DMS53 (cell line): ENCODE data around the gene C4A.
"Not testable (repeated sequence)": the region's sequence is repeated elsewhere in the genome, so short reads cannot be mapped to it uniquely, and the experiment has no call there.

Experiments
- DNase-seq: peaks from one replicate; lab custom pipeline; 2025; lab: John Stamatoyannopoulos, UW

The C4A gene

GRCh38 chr6:32028631-32029030 is 46.8 kb downstream of the C4A start:
- not testable (repeated sequence) for DNase-seq

GRCh38 chr6:32029553-32029952 is 47.7 kb downstream of the C4A start:
- not testable (repeated sequence) for DNase-seq

DNA sequence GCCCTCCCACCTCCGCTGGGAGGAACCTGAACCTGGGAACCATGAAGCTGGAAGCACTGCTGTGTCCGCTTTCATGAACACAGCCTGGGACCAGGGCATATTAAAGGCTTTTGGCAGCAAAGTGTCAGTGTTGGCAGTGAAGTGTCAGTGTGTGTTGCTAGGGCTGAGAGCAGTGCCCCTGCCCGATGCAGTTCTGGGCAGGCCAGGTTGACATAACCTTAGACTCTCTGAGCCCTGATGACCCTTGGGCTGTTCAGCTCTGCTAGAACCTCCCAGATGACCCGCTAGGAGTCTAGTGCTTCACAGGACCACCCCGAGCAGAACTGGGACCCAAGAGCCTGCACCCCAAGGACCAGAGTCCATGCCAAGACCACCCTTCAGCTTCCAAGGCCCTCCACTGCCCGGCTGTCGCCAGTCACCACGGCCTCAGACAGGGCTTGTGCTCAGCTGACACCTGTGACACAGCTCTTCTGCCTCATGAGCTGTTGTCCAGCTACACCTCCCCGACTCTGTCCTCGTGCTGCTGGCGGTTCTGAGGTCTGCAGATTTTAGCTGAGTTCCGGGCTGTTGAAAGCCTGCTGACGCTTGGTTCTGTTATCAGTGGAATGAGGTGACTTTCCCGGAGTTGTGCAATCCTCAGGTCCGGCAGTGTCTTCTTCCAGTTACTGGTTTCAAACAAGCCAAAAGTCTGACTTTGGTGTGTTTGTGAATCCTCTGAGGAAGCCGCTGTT is 53.6 kb downstream of the C4A start:
- not testable (repeated sequence) for DNase-seq

DNA sequence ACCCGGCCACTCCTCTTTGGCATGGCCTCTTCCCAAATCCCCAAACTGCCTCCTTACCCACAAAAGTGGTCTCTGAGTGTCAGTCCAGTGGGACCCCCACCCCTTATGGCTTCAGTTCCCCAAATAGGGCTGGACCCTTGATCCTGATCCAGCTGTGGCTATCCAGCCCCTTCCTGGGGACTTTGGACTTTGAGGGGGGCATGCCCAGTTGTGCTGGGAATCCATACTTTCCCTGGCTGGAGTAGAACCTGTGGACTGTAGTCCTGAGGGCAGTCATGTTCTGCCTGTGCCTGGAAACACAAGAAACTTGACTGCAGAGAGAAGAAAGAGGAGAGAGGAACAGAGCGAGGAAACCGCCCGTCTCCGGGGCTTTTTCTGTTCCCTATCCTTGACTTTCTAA is 55.3 kb downstream of the C4A start:
- not testable (repeated sequence) for DNase-seq

DNA sequence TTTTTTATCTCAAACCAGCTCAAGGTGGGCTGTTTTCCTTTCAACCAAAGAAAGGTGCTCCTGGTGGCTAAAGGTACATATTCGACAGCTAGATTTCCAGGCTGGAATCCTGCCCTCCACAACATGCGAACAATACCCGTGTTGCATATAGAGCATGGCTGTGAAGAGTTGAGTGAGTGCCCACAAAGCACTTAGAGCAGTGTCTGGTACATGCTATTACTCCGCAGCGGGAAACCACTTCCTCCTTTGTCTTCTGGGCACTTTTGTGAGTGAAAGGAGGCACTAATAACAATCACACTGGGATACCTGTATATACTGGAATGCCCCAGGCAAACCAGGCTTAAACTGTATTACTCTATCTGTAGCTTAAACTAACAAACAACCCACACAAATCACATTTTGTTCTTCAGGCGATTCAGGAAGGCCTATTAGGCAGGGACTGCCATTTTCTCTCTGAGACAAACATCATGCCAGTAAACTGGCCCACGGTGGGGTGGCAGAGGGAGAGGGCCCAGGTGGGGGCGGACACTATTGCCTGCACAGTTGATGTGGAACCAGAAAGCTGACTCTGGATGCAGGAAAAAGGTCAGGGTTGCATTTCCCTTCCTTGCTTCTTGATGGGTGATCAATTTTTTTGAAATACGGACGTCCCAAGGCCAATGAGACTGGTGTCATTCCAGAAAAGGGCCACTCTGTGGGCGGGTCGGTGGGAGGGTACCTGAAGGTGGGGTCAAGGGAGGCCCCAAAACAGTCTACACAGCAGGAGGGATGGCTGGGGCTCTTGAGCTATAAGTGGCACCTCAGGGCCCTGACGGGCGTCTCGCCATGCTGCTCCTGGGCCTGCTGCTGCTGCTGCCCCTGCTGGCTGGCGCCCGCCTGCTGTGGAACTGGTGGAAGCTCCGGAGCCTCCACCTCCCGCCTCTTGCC is 56.0 kb downstream of the C4A start, which contains the start of gene CYP21A2:
CYP21A2 (plus strand) TSS at position 818 of the 927 bp plus-strand sequence; CDS start at position 826, 8 bp downstream.
- not testable (repeated sequence) for DNase-seq

GRCh38 chr6:32038878-32039277 is 57.0 kb downstream of the C4A start:
- DNase-seq, result not testable (repeated sequence)

DNA sequence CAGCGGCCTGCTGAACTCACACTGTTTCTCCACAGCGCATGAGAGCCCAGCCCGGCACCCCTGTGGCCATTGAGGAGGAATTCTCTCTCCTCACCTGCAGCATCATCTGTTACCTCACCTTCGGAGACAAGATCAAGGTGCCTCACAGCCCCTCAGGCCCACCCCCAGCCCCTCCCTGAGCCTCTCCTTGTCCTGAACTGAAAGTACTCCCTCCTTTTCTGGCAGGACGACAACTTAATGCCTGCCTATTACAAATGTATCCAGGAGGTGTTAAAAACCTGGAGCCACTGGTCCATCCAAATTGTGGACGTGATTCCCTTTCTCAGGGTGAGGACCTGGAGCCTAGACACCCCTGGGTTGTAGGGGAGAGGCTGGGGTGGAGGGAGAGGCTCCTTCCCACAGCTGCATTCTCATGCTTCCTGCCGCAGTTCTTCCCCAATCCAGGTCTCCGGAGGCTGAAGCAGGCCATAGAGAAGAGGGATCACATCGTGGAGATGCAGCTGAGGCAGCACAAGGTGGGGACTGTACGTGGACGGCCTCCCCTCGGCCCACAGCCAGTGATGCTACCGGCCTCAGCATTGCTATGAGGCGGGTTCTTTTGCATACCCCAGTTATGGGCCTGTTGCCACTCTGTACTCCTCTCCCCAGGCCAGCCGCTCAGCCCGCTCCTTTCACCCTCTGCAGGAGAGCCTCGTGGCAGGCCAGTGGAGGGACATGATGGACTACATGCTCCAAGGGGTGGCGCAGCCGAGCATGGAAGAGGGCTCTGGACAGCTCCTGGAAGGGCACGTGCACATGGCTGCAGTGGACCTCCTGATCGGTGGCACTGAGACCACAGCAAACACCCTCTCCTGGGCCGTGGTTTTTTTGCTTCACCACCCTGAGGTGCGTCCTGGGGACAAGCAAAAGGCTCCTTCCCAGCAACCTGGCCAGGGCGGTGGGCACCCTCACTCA is 57.7 kb downstream of the C4A start:
- DNase-seq, result not testable (repeated sequence)

GRCh38 chr6:32040299-32041049 is 58.6 kb downstream of the C4A start:
- not testable (repeated sequence) for DNase-seq

- DNase-seq, result not testable (repeated sequence)
Measured at GRCh38 chr6:32041050-32041321, 59.1 kb downstream of the C4A start.

- not testable (repeated sequence) for DNase-seq
Measured at GRCh38 chr6:32041385-32041784, 59.5 kb downstream of the C4A start.

DNA sequence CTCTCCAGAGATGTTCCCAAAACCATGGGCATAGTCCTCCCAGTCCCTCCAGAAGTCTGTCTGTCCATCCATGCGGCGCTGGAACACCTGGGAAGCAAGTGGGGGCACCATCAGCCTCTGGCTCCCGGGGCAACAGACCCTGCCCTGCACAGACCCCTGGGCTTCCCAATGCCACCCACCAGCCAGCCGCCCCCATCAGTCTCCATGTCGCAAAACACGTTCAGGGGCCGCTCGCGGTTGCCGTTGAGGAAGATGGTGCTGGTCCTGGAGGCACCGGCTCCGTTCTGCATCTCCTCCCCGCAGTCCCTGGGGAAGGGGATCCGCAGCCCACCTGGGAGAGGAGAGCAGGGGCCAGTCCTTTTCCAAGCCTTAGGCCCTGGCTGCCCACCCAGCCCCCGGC is 60.4 kb downstream of the C4A start:
- DNase-seq, result not testable (repeated sequence)

DNA sequence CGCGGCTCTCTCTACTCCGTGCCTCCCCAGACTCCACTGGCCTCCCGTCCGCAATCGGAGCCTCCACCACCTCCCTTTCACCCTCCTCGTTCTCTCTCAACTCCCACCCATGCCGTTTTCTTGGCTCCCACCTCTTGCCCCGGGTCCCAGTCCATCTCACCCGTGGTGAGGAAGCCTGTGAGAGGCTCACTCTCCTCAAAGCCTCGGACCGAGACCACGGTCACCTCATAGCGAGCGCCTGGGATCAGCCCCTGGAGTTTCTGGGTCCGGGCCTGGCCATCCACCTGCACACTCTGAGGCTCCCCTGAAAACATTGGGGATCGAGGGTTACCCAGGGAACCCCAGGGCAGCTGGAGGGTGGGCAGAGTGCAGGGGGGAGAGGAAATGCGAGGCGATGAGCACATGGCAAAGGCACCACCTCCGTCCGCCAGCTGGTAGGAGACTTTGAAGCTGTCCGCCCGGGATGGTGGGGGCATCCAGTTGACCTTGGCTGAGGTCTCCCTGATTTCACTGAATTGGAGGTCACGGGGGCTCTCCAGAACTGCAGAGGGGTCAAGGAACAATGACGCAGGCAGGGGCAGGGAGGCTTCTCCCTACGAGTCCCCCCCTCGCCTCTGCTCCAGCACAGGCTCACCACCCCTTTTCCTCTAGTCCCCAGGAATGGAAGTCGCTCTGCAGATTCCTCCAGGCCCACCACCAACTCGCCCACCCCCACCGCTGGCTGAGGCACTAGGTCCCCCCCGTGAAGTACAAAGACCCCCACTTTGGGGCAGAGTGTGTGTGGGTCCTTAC is 61.9 kb downstream of the C4A start:
- DNase-seq, result not testable (repeated sequence)

GRCh38 chr6:32044916-32045315 is 63.1 kb downstream of the C4A start:
- not testable (repeated sequence) for DNase-seq

- no peak for DNase-seq
Measured at GRCh38 chr6:32045811-32046449, 64.1 kb downstream of the C4A start.

- no peak for DNase-seq
Measured at GRCh38 chr6:32046450-32047083, 64.7 kb downstream of the C4A start.

DNA sequence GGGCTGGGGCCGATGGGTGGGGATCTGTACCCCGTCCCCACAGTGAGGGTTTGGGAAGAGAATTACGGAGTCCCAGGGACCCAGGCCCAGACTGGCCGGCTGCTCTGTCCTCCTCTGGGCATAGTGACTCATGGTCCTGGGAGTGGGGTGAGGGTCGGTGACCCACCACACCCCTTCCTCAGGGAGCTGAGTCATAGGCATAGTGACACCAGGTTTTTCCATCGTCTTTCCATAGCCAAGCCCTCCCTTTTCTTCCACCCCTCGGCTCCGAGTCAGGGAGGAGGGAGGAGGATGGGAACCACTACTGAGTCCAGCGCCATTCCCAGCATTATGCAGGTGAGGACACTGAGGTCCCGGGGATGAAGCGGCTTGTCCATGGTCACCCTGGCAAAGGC is 65.2 kb downstream of the C4A start:
- no peak for DNase-seq

- DNase-seq, result no peak
Measured at GRCh38 chr6:32047539-32047854, 65.6 kb downstream of the C4A start.

DNA sequence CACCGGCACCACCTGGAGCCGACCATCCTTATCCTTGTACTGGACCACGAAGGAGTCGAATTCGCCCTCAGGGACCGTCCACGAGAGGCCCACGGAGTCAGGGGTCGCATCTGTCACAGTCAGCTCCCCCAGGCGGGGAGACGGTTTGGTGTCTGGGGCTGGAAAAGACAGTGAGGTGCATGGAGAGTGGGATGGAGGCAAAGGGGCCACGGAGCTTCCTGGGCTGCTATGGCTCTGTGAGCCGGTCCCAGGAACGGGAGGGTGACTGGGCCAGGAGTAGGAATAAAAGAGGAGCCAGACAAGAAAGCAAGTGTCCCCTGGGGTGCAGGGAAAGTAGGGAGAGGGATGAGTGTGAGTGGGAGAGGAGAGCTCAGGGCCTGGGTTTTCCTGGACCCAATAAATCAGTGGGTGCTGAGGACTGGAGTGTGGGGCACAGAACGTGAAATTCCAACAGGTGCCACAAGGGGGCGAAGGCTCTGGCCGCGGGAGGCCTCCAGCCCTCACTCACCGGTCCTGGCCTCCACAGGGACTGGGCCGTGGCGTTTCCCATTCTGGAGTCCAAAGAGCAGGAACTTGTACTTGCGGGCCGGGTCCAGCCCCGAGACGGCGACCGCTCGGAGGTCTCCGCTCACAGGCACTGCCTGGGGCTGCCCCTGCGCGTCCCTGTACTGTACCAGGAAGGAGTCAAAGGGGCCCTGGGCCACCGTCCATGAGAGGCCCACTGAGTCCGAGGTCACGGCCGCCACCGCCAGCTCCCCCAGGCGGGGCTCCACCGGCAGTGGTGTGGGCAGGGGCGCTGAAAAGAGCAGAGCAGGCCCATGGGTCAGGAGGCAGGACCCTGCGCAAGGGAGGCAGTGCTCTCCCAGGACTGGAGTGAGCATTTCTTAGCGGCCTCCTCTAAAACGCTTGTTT is 66.3 kb downstream of the C4A start:
- DNase-seq, result peak; percentile 79
